HPDE6-E6E7 (cell line): ENCODE measurements around the gene RCE1.
"Not testable (repeated sequence)": the region's sequence is repeated elsewhere in the genome, so short reads cannot be mapped to it uniquely, and the experiment has no call there.

Source experiments
- DNase-seq: peaks from one replicate; pipeline ENCODE4 v3.0.0; 2011; ENCODE audit warnings: missing footprints; ENCODE audit errors: extremely low spot score

RCE1 gene, protein sequence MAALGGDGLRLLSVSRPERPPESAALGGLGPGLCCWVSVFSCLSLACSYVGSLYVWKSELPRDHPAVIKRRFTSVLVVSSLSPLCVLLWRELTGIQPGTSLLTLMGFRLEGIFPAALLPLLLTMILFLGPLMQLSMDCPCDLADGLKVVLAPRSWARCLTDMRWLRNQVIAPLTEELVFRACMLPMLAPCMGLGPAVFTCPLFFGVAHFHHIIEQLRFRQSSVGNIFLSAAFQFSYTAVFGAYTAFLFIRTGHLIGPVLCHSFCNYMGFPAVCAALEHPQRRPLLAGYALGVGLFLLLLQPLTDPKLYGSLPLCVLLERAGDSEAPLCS

DNA sequence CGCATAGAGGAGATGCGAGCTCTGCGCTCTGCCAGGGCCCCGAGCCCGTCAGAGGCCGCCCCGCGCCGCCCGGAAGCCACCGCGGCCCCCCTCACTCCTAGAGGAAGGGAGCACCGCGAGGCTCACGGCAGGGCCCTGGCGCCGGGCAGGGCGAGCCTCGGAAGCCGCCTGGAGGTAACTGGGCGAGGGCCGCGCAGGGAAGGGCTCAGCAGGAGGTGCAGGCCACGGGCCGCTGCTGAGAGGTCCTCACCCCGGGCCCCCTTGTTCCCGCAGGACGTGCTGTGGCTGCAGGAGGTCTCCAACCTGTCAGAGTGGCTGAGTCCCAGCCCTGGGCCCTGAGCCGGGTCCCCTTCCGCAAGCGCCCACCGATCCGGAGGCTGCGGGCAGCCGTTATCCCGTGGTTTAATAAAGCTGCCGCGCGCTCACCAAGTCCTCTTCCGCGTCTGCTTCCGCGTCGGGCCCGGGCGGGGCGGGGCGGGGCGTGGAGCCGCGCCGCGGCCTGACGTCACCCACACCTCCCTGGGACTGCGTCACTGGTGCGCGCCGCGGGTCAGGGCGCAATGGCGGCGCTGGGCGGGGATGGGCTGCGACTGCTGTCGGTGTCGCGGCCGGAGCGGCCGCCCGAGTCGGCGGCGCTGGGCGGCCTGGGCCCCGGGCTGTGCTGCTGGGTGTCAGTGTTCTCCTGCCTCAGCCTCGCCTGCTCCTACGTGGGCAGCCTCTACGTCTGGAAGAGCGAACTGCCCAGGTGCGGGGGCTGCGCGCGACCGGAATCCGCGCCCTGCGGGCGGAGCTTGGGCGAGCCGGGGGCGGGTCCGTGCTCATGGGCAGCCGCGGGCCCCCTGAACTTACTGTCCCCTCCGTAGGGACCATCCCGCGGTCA, at the start of gene RCE1:
Gene RCE1 (plus strand): TSS at position 546 of the 880 bp plus-strand sequence. CDS start 15 bp downstream, at position 561.
- DNase-seq: peak; percentile 81

DNA sequence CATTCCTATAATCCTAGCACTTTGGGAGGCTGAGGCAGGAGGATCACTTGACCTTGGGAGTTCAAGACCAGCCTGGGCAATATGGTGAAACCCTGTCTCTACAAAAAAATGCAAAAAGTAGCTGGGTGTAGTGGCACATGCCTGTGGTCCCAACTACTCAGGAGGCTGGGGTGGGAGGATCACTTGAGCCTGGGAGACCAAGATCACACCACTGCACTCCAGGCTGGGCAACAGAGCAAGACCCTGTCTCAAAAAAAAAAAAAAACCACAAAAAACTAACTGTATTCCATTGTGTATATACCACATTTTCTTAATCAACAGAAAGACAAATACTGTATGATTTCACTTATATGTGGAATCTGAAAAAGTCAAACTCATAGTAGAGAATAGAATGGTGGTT, 43.4 kb upstream of the RCE1 start:
- not testable (repeated sequence) for DNase-seq

DNA sequence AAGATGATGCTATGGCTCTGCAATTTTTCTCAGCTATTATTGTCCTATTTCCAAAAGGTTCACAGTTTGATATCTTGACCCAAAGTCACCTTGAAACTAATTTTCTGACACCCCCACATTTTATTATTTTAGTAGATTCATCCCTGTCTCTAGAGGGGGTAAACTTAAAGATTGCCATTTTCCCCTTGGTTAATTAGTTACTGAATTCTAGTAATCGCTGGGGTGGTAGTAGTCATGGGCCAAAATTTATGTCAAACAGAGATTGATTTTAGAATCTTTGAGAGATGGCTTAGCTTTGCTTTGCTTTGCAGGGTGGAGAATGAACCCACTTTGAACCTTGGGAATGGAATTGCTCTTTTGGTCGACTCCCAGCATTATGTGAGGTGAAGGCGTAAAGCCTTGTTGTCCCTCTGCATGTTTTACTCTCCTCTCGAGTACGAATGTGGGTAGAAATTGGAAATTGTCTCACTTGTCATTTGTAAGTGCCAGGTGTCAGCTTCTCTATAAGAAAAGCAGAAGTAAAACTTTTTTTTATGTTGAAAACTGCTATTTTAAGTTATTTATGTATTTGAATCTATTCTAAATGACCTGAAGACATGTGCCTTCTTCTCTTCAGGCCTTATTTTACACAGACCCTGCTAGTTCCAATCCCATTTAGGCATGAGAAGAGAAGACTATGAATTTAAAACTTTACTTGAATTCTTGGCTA, 42.4 kb upstream of the RCE1 start:
- DNase-seq: no peak

DNA sequence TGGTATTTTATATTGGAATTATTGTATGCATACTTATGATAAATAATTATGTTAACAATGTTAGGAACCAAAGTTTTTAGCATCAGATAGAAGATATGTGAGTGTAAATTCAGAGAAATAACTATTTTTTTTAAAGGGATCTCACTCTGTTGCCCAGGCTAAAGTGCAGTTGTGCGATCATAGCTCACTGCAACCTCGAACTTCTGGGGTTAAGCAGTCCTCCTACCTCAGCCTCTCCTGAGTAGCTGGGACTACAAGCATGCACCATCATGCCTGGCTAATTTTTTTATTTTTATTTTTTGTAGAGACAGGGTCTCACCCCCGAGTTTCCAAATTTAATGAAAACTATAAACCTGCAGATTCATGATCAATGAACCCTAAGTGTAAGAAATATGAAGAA, 33.6 kb upstream of the RCE1 start:
- DNase-seq: no peak

DNA sequence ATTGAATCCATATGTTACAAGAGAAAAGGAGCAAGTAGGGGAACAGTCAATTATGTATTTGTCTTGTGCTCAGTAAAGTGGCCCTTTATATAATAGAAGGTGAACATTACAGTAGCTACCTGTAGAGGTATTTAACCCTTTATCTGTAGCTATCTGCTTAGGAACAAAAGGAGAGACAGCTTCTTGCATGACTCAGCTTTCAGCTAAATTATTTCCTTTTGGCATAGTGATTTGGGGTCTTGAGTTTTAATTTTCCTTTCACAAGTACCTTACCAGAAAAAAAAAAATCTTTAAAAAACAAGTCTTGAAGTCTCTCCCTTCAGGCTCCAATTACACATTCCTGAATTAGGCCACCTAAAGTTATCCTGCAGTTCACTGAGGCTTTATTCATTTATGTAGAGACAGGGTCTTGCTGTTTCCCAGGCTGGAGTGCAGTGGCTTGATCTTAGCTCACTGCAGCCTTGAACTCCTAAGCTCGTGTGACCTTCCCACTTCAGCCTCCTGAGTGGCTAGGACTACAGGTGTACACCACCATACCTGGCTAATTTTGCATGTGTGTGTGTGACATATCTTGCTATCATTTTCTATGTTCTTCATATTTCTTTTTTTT, 32.6 kb upstream of the RCE1 start:
- no peak for DNase-seq

DNA sequence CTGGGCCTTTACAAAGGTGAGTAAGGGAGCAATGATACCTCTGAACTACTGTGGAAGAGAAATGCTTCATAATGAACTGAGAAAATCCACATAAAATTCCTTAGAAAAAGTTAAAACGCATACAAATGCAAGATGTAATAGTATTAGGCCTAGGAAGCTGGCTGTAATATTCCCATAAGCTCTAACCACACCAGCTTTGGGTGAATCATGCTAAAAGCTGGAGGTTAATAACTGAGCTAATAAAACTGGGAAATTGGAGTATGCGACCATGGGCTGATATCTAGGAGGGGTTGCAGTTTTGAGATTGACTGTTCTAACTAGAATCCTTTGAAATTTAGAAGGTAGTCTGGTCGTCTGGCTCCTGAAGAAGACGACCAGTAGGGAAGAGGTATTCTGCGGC, 28.6 kb upstream of the RCE1 start:
- no peak for DNase-seq

DNA sequence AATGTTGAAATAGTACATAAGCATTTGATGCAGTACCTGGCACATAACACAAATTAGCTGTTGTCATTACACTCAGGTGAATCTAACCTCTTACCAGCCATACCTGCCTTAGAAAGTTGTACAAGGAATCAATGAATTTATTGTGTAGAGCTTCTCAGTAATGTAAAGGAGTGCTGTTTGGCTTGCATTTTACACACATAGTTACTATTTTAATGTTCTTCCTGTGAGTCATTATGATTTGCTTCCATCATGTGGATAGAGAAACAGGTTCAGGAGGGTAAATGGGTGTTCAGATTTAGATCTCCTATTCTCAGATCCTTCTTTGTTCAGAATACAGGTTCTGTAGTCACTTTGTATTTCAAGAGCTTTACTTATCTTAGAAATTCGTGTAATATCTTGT, 27.6 kb upstream of the RCE1 start:
- DNase-seq: peak; percentile 4

DNA sequence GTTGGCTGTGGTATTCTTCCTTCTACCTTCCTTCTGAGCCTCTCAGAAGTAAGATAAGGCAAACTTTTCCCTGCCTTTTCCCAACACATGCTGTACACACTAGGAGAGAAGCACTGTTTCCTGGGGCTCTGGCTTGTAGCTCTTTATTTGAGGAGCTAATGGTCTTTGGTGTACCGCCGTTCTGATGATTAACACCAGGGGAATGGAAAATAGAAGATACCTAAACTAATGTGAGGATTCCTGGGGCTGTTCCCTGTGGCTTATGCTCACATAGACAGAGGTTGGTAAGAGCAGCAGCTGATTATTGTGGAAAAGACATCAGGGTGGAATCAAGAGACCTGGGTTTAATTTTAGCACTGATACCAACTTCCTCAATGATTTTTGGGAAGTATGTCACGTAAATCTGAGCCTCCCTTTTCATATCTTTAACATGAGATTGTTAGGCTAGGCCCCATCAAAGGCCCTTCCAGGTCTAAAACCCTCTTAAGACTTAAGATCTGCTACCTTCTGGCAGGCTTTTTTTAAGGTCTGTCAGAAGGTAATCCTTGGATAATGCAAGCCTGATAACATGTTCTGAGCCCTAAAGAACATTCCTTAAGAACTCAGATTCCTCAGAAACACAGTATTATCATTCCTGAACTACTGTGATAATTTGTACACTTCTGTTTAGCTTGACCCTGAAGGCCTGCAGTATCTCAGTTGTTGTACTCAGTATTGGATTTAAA, 24.8 kb upstream of the RCE1 start:
- DNase-seq: no peak

DNA sequence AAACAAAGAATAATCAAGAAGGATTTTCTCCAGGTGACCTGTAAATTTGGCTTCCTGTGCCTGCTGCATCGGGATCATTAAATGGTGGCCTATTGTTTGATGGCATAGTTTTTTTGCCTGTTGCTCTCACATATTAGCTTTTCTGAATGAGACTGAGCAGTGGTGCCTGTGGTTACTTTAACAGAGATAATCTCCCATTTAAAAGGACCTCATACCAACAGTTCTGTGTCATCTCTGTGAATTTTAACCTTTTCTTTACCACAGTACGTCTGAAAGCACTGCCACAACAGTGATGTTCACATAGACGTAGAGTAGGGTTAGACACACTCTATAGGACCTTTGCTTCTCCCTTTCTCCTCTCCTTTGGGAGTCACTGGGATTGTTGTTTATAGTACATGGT, 22.9 kb upstream of the RCE1 start:
- DNase-seq: no peak

DNA sequence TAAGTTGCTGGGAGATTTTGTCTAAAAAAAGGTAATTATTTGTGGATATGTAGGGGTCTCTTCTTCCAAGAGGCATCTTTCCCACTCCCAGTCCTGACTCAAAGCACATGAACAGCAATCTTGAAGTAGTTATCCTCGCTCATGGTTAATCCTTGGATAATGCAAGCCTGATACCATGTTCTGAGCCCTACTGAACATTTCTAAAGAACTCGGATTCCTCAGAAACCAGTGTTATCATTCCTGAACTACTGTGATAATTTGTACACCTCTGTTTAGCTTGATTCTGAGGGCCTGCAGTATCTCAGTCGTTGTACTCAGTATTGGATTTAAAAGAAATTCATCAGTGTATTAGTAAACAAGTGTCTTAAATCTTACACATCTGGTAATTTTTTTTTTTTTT, 22.3 kb upstream of the RCE1 start:
- no peak for DNase-seq

DNA sequence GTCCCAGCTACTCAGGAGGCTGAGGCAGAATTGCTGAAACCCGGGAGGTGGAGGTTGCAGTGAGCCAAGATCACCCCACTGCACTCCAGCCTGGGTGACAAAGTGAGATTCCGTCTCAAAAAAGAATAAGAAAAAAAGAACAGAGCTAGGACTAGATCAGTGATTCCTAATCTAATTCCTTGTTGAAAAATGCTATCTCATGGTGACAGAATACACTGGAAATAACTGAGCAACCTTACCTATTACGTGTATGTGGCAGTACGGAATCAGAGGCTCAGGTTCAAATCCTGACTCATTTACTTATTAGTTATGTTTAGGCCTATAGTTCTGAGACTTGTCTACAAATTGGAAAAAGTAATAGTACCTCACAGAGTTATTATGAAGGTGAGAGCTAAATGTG, 19.5 kb upstream of the RCE1 start:
- no peak for DNase-seq

DNA sequence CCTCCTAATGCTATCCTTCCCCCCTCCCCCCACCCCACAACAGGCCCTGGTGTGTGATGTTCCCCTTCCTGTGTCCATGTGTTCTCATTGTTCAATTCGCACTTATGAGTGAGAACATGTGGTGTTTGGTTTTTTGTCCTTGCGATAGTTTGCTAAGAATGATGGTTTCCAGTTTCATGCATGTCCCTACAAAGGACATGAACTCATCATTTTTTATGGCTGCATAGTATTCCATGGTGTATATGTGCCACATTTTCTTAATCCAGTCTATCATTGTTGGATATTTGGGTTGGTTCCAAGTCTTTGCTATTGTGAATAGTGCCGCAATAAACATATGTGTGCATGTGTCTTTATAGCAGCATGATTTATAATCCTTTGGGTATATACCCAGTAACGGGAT, 18.7 kb upstream of the RCE1 start:
- not testable (repeated sequence) for DNase-seq

DNA sequence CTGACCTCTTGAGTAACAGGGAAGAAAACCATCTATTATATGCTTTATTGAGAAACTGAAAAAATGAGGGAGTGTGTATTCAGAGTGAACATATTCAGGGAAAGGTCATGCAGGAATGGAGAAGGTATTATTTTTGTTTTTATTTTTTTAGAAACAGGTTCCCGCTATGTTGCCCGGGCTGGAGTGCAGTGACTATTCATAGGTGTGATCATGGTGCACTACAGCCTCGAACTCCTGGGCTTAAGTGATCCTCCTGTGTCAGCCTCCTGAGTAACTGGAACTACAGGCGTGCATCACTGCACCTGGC, 8.7 kb upstream of the RCE1 start:
- DNase-seq: no peak

DNA sequence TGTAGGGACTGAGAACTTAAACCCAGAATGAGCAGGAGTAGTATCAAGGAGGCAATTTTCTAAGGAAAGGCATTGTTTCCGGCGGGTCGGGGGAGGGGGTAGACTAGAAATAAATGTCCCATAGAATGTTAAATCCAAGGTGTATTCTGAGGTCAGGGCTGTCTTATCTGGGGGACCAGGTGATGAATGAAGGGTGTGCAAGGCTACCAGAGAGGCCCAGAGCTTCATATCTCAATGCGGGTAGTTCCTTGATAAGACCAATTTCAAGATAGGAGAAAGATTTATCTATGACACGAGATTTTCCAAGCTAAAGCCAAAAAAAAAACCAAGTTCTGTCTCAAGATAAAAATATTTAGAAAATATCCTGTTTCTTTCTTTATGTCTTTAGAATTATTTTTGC, 8.3 kb upstream of the RCE1 start:
- no peak for DNase-seq

DNA sequence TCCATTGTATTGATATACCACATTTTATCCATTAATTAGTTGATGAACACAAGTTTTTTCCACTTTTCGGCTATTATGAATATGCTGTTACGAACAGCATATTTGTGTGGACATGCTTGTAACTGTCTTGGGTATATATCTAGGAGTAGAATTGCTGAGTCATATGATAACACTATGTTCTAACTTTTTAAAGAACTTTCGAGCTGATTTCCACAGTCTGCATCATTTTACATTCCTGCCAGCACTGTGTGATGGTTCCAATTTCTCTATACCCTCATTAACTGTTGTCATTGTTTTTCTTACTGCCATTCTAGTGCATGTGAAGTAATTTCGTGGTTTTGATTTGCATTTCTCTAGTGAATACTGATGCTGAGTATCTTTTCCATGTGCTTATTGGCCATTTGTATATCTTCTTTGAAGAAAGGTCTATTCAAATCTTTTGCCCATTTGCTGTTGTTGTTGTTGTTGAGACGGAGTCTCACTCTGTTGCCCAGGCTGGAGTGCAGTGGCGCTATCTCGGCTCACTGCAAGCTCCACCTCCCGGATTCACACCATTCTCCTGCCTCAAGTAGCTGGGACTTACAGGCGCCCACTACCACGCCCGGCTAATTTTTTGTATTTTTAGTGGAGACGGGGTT, 7.4 kb upstream of the RCE1 start:
- no peak for DNase-seq

DNA sequence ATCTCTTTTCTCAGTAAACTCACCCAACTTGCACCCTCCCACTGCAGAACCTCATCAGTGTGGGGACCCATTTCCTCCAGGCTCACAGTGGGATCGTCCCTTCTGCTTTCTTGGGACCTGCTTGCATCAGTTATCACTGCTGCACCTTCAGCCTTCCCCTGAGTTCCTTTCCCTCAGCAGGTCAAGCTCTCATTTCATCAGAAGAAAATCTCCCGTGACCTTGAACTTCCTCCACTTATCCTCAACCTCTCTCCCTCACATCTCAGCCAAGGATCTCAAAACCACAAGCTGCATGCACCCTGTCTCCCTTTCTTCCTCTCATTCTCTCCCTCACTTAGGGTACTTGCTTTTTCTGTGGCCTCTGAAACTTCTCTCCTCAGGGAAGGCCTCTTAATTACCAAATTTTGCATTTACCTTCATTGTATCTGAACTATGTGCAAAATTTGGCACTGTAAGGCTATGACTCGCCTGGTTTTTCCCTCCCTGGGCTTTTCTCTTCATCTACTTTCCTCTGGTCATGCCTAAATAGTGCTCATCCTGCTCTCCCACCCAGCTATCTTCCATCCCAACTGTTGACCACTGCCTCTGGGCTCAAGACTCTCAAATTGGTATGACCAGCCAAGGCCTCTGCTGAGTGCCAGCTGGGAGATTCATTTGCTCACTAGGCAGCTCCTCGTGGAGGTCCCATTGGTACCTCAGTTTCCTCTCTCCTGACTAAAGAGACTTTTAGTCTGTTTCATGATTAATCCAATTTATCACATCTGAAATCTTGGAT, 2.7 kb upstream of the RCE1 start:
- no peak for DNase-seq

DNA sequence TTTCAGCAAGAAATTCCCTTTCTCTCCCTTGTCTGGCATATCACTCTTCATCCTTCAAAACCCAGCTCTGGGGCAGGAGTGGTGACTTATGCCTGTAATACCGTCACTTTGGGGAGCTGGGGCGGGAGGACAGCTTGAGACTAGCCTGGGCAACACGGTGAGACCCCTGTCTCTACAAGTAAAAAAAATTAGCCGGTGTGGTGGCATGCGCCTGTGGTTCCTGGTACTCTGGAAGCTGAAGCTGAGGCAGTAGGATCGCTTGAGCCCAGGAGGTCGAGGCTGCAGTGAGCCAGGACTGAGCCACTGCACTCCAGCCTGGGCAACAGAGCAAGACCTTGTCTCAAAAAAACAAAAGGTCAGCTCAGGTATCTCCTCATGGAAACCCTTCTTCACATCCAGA, 1.4 kb upstream of the RCE1 start:
- no peak for DNase-seq

DNA sequence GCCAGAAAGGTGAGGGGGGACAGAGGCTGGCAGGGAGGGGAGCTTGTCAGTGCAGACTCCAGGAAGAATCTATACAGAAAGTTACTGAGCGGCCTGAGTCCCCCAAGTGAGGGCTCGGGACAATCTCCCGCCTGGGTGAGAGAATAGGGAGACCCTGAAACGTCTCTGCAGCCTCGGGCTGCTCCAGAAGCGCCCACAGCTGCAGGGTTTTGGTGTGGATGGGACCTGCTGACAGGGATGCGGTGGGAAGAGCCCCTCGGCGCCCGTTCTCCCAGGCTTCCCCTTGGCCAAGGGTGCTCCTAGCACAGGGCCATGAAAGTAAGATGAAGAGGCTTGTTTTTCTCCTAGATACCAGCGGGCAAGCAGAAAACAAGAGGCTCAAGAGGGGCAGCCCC, 743 bp upstream of the RCE1 start:
- DNase-seq: no peak

DNA sequence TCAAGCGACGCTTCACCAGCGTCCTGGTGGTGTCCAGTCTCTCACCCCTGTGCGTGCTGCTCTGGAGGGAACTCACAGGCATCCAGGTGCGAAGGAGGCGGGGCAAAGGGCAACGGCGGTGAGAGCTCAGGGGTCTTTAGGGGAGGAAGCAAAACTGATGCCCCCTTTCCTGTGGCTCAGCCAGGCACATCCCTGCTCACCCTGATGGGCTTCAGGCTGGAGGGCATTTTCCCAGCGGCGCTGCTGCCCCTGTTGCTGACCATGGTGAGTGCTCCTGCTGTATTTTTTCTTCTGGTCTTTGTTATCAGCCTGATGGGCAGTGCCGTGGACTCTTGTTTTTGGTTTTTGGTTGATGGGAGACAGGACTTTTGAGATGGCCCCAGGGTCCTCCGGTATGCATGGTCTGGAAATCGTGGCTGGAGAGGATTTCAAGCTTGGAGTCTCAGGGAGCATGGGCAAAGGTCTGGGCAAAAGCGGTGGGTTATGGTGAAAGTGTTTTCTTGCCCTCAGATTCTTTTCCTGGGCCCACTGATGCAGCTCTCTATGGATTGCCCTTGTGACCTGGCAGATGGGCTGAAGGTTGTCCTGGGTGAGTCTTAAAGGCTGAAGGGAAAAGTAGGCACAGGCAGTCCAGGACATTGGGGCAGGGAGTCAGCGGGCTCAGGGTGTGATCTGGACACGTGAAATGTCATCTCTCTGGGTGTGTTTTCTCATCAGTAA, 695 bp downstream of the RCE1 start:
- no peak for DNase-seq
